ENCODE results near the gene RPL11.

Gene RPL11

DNA sequence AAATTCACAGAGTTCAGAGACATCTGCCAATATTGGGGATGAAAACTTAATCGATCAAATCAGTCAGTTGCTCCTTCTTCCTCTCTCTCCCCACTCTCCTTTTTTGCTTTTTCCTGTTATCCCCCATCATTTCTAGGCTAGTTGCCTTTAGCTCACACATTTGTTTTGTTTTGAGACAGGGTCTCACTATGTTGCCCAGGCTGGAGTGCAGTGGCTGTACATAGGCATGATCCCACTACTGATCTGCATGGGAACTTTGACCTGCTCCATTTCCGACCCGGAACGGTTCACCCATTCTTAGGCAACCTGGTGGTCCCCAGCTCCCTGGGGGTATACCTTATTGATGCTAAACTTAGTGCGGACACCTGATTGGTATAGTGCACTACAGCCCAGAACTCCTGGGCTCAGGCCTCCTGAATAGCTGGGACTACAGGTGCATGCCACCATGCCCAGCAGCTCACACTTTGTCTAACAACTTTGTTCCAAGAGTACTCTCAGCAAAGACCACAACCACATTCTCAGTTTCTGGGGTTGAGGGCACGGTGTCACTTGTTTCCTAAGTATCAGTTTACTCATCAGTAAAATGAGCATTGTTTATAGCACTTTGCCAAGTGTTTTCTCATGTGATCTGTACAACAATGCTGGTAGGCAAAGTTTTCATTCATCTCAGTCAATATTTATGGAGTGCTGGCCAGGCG is 45.0 kb downstream of the RPL11 start:
- no peak for DNase-seq

- DNase-seq: no peak
Measured at GRCh38 chr1:23741609-23742008, 50.0 kb downstream of the RPL11 start.

DNA sequence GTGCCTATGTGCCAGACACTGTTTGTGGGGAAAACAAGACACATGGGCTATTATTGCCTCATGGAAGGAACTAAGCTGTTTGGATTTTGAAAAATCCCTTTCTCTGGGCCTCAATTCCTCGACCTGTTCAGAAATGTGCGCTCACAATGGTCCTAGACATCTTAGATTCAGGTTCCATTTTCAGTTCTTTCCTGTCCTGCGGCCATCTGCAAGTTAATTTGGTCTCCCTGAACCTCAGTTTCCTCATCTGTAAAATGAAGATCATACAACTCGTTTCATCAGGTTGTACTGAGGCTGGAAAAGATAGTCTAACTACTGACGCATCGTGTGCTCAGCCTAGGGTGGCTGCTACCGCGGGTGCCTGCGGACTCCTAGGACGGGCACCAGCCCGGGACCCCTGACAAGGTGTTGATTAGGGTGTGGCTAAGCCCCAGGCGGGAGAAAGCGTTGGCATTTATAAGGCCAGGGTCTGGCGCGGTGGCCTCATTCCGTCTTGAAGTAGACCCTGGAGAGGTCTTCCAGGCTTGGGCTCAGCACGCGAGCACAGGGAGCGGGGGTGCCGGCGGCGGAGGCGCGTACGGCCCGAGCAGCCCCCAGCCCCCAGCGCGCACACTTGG is 51.2 kb downstream of the RPL11 start:
- peak; percentile 12 for DNase-seq

GRCh38 chr1:23743287-23744152 is 51.9 kb downstream of the RPL11 start, which contains the start of gene ELOA:
Gene ELOA (plus strand): TSS chr1:23743471. CDS start chr1:23743504, 33 bp downstream.
- peak; percentile 58 for DNase-seq

GRCh38 chr1:23745515-23745914 is 53.9 kb downstream of the RPL11 start:
- DNase-seq: peak; percentile 40

All from fibroblast of upper back skin (primary cell).